Esophagus muscularis mucosa (tissue), 4 donors: Measurements from ENCODE around the gene NEK7. TPM values are rescaled to one million over a fixed set of nuclear protein-coding genes. Genes with fewer than 3 reads are reported as not detected.

Experiments
- DNase-seq: peaks from one replicate; pipeline ENCODE4 v3.0.0-alpha.2; 2017; ENCODE audit errors: extremely low spot score
- H3K27ac ChIP-seq, 4 donors: fragments of 200-600 bp; sonication (generic); replicated peaks in 1 of 4; 1 replicate in 3 of 4; 2 replicates in 1 of 4; pipeline ENCODE4 v1.5.1; 2016 to 2019; ENCODE audit warnings: mild to moderate bottlenecking in 1 of 4
- H3K27me3 ChIP-seq, 4 donors: fragments of 200-600 bp; sonication (generic); one replicate each; pipeline versions ENCODE4 v1.5.1 to v1.6.0; 2016 to 2019
- H3K36me3 ChIP-seq, 4 donors: fragments of 200-600 bp; sonication (generic); one replicate each; pipeline ENCODE4 v1.5.1; 2016 to 2019
- H3K4me1 ChIP-seq, 4 donors: fragments of 200-600 bp; sonication (generic); one replicate each; pipeline ENCODE4 v1.5.1; 2016 to 2019
- H3K4me3 ChIP-seq, 4 donors: fragments of 200-600 bp; sonication (generic); 1 replicate in 2 of 4; 2 replicates in 2 of 4; pipeline ENCODE4 v1.5.1; 2016 to 2019; ENCODE audit warnings: mild to moderate bottlenecking in 4 of 4, moderate library complexity in 1 of 4
- H3K9me3 ChIP-seq, 4 donors: fragments of 200-600 bp; sonication (generic); 1 replicate in 3 of 4; 2 replicates in 1 of 4; pipeline ENCODE4 v1.5.1; 2016 to 2019
- EP300 ChIP-seq: sonication (generic); formaldehyde crosslinking; IDR thresholded peaks from one replicate; pipeline ENCODE4 v1.6.1; 2017; ENCODE audit warnings: antibody characterized with exemption
- POLR2A ChIP-seq: fragments of 450-650 bp; IDR thresholded peaks from one replicate; pipeline ENCODE4 v1.6.1; 2017; ENCODE audit warnings: antibody characterized with exemption, moderate library complexity, mild to moderate bottlenecking, low read depth
- POLR2AphosphoS5 ChIP-seq, 2 donors: sonication (generic); formaldehyde crosslinking; IDR thresholded peaks; one replicate each; pipeline ENCODE4 v1.6.1; 2017; ENCODE audit warnings: antibody characterized with exemption in 2 of 2
- WGBS: methylation state at CpG from one replicate; pipeline ENCODE4 v1.1.5; 2018; 5-methylcytosine and 5-hydroxymethylcytosine counted together
- intact Hi-C: fragments of 100-400 bp; cut with DNase I; formaldehyde crosslinking; loops from one replicate; pipeline ENCODE4 v1.15.1; 2023
- total RNA-seq, 4 donors: library from RNA; depleted of rRNA; stranded (reverse); fragments of >200 nt; gene quantifications; one replicate each; pipeline versions ENCODE4 v1.1.0 to v1.2.1, GENCODE V29; 2016
- TF ChIP-seq, protein P1 (sequence below), 3 experiments: fragments of 200-600 bp in 2 of 3; fragments of 450-650 bp in 1 of 3; sonication (generic) in 2 of 3; IDR thresholded peaks; one replicate each; pipeline ENCODE4 v1.5.1; 2017 to 2019; ENCODE audit warnings: antibody characterized with exemption in 3 of 3, mild to moderate bottlenecking in 2 of 3, moderate library complexity in 1 of 3

Gene NEK7
- total RNA-seq, 4 donors from 2014 or later, result 110 to 196 (median 158) TPM

DNA sequence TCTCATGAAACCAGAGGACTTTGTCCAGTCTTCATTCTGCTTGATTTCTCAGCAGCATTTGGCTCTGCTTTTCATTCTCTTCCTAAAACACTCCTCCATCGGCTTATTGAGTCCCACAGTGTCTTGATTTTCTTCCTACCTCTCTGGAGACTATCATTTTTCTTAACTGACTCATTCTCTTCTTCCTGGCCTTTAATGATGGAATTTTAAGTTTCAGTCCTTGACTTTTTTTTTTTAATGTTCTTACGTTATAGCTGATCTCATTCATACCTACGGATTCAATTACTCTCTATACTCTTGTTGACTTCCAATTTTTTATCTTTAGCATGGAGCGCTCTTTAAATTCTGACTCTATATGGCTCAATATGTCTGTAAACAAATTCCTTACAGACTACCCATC lies 111.1 kb downstream of the NEK7 start:
- Histone ChIP-seq H3K27ac (no peak overlapping the region), H3K4me3 (no peak overlapping the region), H3K27me3 (no peaks in the 10 kb centered on the region), H3K4me1 (peaks cover 0 to 28% (median 0%) of the 10 kb centered on the region in 4 donors), H3K9me3 (no peaks in the 10 kb centered on the region), H3K36me3 (peaks cover 0 to 4% (median 0%) of the 10 kb centered on the region in 4 donors)
- WGBS, result 89% methylated on average over 4 of the region's 4 CpGs
- DNase-seq, result no peak
- intact Hi-C loops, result no loop called here
- no peak for TF ChIP-seq POLR2AphosphoS5 (IDR thresholded peaks at IDR 0.05)
- no peak for TF ChIP-seq POLR2A
- no peak for TF ChIP-seq EP300
- TF ChIP-seq, protein P1, sequence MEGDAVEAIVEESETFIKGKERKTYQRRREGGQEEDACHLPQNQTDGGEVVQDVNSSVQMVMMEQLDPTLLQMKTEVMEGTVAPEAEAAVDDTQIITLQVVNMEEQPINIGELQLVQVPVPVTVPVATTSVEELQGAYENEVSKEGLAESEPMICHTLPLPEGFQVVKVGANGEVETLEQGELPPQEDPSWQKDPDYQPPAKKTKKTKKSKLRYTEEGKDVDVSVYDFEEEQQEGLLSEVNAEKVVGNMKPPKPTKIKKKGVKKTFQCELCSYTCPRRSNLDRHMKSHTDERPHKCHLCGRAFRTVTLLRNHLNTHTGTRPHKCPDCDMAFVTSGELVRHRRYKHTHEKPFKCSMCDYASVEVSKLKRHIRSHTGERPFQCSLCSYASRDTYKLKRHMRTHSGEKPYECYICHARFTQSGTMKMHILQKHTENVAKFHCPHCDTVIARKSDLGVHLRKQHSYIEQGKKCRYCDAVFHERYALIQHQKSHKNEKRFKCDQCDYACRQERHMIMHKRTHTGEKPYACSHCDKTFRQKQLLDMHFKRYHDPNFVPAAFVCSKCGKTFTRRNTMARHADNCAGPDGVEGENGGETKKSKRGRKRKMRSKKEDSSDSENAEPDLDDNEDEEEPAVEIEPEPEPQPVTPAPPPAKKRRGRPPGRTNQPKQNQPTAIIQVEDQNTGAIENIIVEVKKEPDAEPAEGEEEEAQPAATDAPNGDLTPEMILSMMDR (IDR thresholded peaks at IDR 0.05), result no peak

DNA sequence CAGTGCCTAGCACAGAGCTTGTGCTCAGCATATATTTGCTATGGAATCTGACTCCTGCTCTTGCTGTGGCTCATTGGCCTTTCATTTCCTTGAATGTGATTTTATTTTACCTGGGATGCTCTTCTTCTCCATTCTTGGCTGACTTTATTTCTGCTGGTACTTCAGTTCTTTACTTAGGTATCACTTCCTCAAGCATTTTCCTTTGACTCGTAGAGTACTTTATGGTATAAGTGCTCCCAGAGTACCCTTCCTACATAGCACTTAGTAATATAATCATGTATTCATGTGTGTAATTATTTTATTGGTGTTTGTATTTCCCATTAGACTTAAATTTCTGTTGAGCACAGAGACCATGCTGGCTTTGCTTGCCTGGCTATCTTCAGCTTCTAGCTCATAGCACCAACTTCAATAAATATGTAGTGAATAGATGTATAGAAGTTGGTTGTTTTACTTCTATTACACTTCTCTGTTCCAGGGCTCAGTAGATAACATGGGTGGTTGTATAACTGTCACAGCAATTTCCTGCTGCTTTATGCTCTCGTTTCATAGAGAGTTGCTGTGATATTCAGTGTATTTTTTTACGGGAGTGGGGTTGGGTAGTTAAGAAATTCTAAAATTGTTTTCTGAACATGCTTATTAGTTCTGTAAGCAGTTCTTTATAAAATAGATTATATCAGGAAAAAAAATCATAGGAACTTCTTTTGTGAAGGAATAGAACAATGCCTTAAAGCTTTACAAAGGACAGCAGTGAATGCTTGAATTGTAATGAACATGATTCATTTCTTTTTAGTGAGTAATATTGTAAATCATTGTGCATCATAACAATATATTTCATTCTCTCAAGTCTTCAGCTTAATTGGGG lies 112.2 kb downstream of the NEK7 start:
- H3K4me3 ChIP-seq, result no peak overlapping the region
- peaks cover 0 to 36% (median 0%) of the 10 kb centered on the region in 4 donors for H3K4me1 ChIP-seq
- 81% methylated on average over 3 of the region's 3 CpGs for WGBS
- no peak for TF ChIP-seq POLR2A
- TF ChIP-seq, protein P1 (IDR thresholded peaks at IDR 0.05), result no peak
- TF ChIP-seq POLR2AphosphoS5 (IDR thresholded peaks at IDR 0.05), result no peak
- no peak for TF ChIP-seq EP300
- DNase-seq, result no peak
- H3K27ac ChIP-seq, result no peak overlapping the region
- intact Hi-C loops, result no loop called here
- no peaks in the 10 kb centered on the region for H3K9me3 ChIP-seq
- H3K36me3 ChIP-seq, result peaks cover 0 to 4% (median 0%) of the 10 kb centered on the region in 4 donors
- H3K27me3 ChIP-seq, result no peaks in the 10 kb centered on the region

DNA sequence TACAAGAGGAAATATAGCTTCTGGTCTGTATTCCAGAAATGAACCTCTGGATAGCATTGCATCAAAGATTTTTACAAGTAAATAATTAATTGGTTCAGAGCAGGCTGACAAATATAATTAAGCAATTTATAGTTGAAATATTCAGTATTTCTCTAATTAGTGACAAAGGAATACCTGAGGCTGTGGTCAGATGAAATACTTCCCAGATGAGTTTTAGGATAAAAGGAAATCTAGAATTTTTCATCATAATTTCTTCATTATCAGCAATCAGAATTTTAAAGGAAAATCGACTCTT lies 112.8 kb downstream of the NEK7 start:
- no peak overlapping the region for H3K4me3 ChIP-seq
- peaks cover 0 to 4% (median 0%) of the 10 kb centered on the region in 4 donors for H3K36me3 ChIP-seq
- H3K27ac ChIP-seq, result no peak overlapping the region
- H3K4me1 ChIP-seq, result peaks cover 0 to 30% (median 0%) of the 10 kb centered on the region in 4 donors
- no peaks in the 10 kb centered on the region for H3K9me3 ChIP-seq
- no peak for TF ChIP-seq EP300
- no peak for DNase-seq
- H3K27me3 ChIP-seq, result no peaks in the 10 kb centered on the region
- intact Hi-C loops, result no loop called here
- WGBS, result 100% methylated on average over 1 of the region's 1 CpG

DNA sequence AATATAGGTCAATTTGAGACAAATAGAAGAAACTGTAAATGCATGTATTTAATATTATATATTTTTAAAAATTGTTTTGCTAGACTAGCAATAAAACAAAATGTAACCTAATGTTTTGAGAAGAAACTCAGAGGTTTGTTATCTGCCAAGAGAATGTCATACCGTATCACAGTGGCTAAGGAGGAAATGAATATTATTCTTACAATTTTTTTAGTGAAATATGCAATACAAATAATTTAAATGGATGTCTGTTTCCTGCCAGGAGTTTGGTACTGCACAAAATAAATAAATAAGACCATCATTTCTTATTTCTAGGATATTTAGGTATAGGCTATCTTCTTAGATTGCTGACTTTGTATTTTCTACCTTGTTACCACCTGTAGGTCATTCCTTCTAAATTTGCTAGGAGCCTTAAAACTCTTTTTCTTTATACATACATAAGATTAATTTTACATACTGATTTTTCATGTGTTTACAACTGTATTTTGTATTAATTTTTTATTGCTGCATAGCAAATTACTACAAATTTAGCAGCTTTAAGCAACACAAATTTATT lies 113.6 kb downstream of the NEK7 start:
- 84% methylated on average over 1 of the region's 1 CpG for WGBS
- peaks cover 0 to 29% (median 0%) of the 10 kb centered on the region in 4 donors for H3K4me1 ChIP-seq
- TF ChIP-seq EP300 (no peak), POLR2AphosphoS5 (IDR thresholded peaks at IDR 0.05) (no peak), POLR2A (no peak)
- TF ChIP-seq, protein P1 (IDR thresholded peaks at IDR 0.05), result no peak
- H3K4me3 ChIP-seq, result no peak overlapping the region
- no peak for DNase-seq
- intact Hi-C loops, result no loop called here
- no peaks in the 10 kb centered on the region for H3K27me3 ChIP-seq
- no peaks in the 10 kb centered on the region for H3K9me3 ChIP-seq
- no peak overlapping the region for H3K27ac ChIP-seq
- H3K36me3 ChIP-seq, result peaks cover 0 to 4% (median 0%) of the 10 kb centered on the region in 4 donors

DNA sequence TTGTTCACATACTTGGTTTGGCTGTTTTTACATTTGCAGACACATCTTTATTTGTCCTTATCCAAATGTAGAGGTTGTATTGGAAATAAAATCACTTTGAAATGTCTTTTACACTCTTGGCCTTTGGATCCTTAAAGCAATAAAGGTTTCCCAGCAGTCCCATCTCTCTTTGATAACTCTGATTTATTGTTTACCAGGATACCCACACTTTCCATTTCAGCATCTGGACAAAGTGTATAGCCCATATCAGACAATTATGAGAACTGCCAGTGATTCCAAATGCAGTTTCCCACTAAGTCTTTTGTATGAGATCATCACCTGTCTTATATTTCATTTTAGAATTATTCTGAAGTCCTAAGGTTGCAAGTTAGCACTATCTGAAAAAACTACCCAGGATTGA lies 114.7 kb downstream of the NEK7 start:
- Histone ChIP-seq H3K36me3 (peaks cover 0 to 4% (median 0%) of the 10 kb centered on the region in 4 donors), H3K4me3 (no peak overlapping the region), H3K4me1 (peaks cover 0 to 29% (median 0%) of the 10 kb centered on the region in 4 donors), H3K27ac (no peak overlapping the region), H3K9me3 (no peaks in the 10 kb centered on the region), H3K27me3 (no peaks in the 10 kb centered on the region)
- DNase-seq, result no peak
- TF ChIP-seq POLR2A, result no peak
- TF ChIP-seq, protein P1 (IDR thresholded peaks at IDR 0.05), result no peak
- intact Hi-C loops, result no loop called here
